B cell (primary cell): ENCODE results near the gene PLD4. TPM values are rescaled to one million over a fixed set of nuclear protein-coding genes. Genes with fewer than 3 reads are reported as not detected.

ENCODE experiments used
- ATAC-seq: fragments of 200-7000 bp; cut with Tn5 transposase; one replicate; pipeline ENCODE4 v1.10.0; 2021; ENCODE audit warnings: low read depth, mild to moderate bottlenecking, moderate number of reproducible peaks, moderate library complexity
- CTCF ChIA-PET: fragments of 350-600 bp; sonication (Branson Sonifier 250); formaldehyde crosslinking; loops from one replicate; lab custom pipeline; 2021; ENCODE audit warnings: antibody characterized with exemption, inconsistent platforms; lab: Charles Lee
- POLR2A ChIA-PET: fragments of 350-600 bp; sonication (Branson Sonifier 250); formaldehyde crosslinking; loops from one replicate; lab custom pipeline; 2021; ENCODE audit warnings: antibody characterized with exemption; lab: Charles Lee
- DNase-seq: peaks from one replicate; pipeline ENCODE4 v3.0.0; 2013
- H2AFZ ChIP-seq: 2 replicates; pipeline ENCODE4 v1.6.1; 2012; ENCODE audit warnings: mild to moderate bottlenecking, low read depth, low read length; ENCODE audit not compliant: insufficient read depth, poor library complexity, severe bottlenecking
- H3K27ac ChIP-seq, 2 donors: 1 replicate in 1 of 2; 2 replicates in 1 of 2; pipeline ENCODE4 v1.5.1; 2012 to 2013; ENCODE audit warnings: low read length in 2 of 2, mild to moderate bottlenecking in 2 of 2, moderate library complexity in 1 of 2
- H3K27me3 ChIP-seq, 4 experiments: fragments of 200-600 bp in 1 of 4; sonication (generic) in 1 of 4; replicated peaks in 1 of 4; 1 replicate in 2 of 4; 2 replicates in 2 of 4; pipeline versions ENCODE4 v1.6.1 to v1.7.0; 2013 to 2016; ENCODE audit warnings: low read length in 3 of 4, mild to moderate bottlenecking in 2 of 4, mixed read lengths in 1 of 4, moderate library complexity in 1 of 4; ENCODE audit not compliant: insufficient read depth in 4 of 4, control insufficient read depth in 3 of 4; ENCODE audit errors: control extremely low read depth in 1 of 4
- H3K36me3 ChIP-seq, 2 experiments: replicated peaks in 1 of 2; 1 replicate in 1 of 2; 2 replicates in 1 of 2; pipeline versions ENCODE4 v1.6.1 to v1.7.1; 2013; ENCODE audit warnings: low read length in 1 of 2; ENCODE audit not compliant: insufficient read depth in 2 of 2, control insufficient read depth in 1 of 2; ENCODE audit errors: control extremely low read depth in 1 of 2, extremely low read depth in 1 of 2
- H3K4me1 ChIP-seq, 2 donors: fragments of 200-600 bp in 1 of 2; sonication (generic) in 1 of 2; 1 replicate in 1 of 2; 2 replicates in 1 of 2; pipeline versions ENCODE4 v1.5.1 to v1.6.1; 2013 to 2017; ENCODE audit warnings: low read length in 2 of 2; ENCODE audit not compliant: control insufficient read depth in 2 of 2, insufficient read depth in 2 of 2
- H3K4me2 ChIP-seq: replicated peaks from 2 replicates; pipeline ENCODE3; 2012; ENCODE audit warnings: mild to moderate bottlenecking, low read depth, low read length; ENCODE audit not compliant: poor library complexity, severe bottlenecking
- H3K4me3 ChIP-seq, 5 experiments: fragments of 200-600 bp in 1 of 5; sonication (generic) in 1 of 5; 1 replicate in 3 of 5; 2 replicates in 2 of 5; pipeline versions ENCODE4 v1.5.1 to v1.7.0; 2011 to 2016; ENCODE audit warnings: low read length in 4 of 5, mild to moderate bottlenecking in 4 of 5, low read depth in 2 of 5, control low read depth in 1 of 5, moderate library complexity in 1 of 5; ENCODE audit not compliant: insufficient read depth in 1 of 5; ENCODE audit errors: control extremely low read depth in 1 of 5, extremely low read depth in 1 of 5
- H3K79me2 ChIP-seq: fragments of 200-600 bp; sonication (generic); one replicate; pipeline ENCODE4 v1.6.0; 2016; ENCODE audit warnings: low read length; ENCODE audit not compliant: control insufficient read depth, insufficient read depth
- H3K9ac ChIP-seq: fragments of 200-600 bp; sonication (generic); 2 replicates; pipeline ENCODE4 v1.6.1; 2017; ENCODE audit warnings: mild to moderate bottlenecking, low read length, moderate library complexity
- H3K9me3 ChIP-seq, 3 donors: one replicate each; pipeline versions ENCODE4 v1.6.1 to v1.7.1; 2013; ENCODE audit warnings: low read length in 2 of 3; ENCODE audit not compliant: control insufficient read depth in 2 of 3, insufficient read depth in 1 of 3; ENCODE audit errors: control extremely low read depth in 1 of 3
- H4K20me1 ChIP-seq: 2 replicates; pipeline ENCODE4 v1.6.0; 2012; ENCODE audit warnings: mild to moderate bottlenecking, low read length; ENCODE audit not compliant: insufficient read depth, control insufficient read depth, poor library complexity, severe bottlenecking
- H3K27ac Mint-ChIP-seq: one replicate; pipeline ENCODE4 v1.8.0; 2021; ENCODE audit warnings: mixed read lengths
- H3K27me3 Mint-ChIP-seq: one replicate; pipeline ENCODE4 v1.8.0; 2021; ENCODE audit warnings: mixed read lengths
- H3K4me1 Mint-ChIP-seq: one replicate; pipeline ENCODE4 v1.8.0; 2021; ENCODE audit warnings: mixed read lengths
- H3K4me3 Mint-ChIP-seq: one replicate; pipeline ENCODE4 v1.8.0; 2021; ENCODE audit warnings: mixed read lengths
- H3K9me3 Mint-ChIP-seq: one replicate; pipeline ENCODE4 v1.8.0; 2022; ENCODE audit warnings: mixed read lengths; ENCODE audit not compliant: insufficient read depth
- EZH2 ChIP-seq: IDR thresholded peaks from 2 replicates; pipeline ENCODE4 v1.6.1; 2012; ENCODE audit warnings: borderline replicate concordance, low read depth, mild to moderate bottlenecking, moderate library complexity, low read length; ENCODE audit not compliant: insufficient read depth, poor library complexity, severe bottlenecking
- WGBS: methylation state at CpG from one replicate; pipeline ENCODE4 v1.1.5; 2013; ENCODE audit warnings: missing lambda C conversion rate; ENCODE audit not compliant: insufficient coverage; 5-methylcytosine and 5-hydroxymethylcytosine counted together
- intact Hi-C: fragments of 100-400 bp; cut with micrococcal nuclease; formaldehyde crosslinking; loops from one replicate; pipeline ENCODE4 v1.10.0; 2022
- polyA plus RNA-seq: library from polyadenylated mRNA; depleted of rRNA; stranded (reverse); fragments of >200 nt; gene quantifications from 2 replicates; pipeline ENCODE4 v1.2.3, GENCODE V29; 2012
- total RNA-seq, 2 donors: library from RNA; stranded (reverse); fragments of 120-200 nt in 1 of 2; gene quantifications; 1 replicate in 1 of 2; 2 replicates in 1 of 2; pipeline versions ENCODE4 v1.2.3 to v1.2.4, GENCODE V29; 2013 to 2022
- TF ChIP-seq, protein P1 (sequence below): fragments of 200-600 bp; IDR thresholded peaks from one replicate; pipeline ENCODE4 v1.8.0; 2022; ENCODE audit warnings: antibody characterized with exemption, mild to moderate bottlenecking

The PLD4 gene
- total and polyA plus RNA-seq, 2 donors (not counting 1 experiment from before 2014, with no cell fraction given) = 49.9 to 79.7 TPM

DNA sequence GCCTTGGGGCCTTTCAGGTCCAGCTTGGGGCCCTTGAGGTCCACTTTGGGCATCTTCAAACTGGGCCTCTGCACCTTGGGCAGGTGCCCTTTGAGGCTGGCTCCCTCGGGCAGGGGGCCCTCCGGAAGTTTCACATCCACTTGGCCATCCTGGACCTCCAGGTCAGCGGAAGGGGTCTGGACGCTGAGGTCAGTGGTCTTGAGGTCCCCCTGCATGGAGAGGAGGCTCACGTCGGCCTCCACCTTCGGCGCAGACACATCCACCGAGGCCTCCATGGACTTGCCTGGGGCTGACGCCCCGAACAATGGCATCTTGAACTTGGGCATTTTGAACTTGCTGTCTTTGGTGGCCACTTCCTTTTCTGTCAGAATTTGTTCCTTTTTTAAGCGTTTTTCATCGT lies 28.4 kb downstream of the PLD4 start:
- no peaks in the 10 kb centered on the region for H3K9me3 ChIP-seq
- no peaks in the 10 kb centered on the region for H3K9me3 Mint-ChIP-seq
- no peak overlapping the region for H3K4me3 ChIP-seq
- no peak overlapping the region for H3K4me3 Mint-ChIP-seq
- intact Hi-C loops = no loop called here
- ATAC-seq = no peak
- no peak overlapping the region for H3K27ac Mint-ChIP-seq
- H3K27me3 ChIP-seq = peaks cover 0 to 7% (median 1%) of the 10 kb centered on the region in 4 experiments
- no peaks in the 10 kb centered on the region for H3K4me1 ChIP-seq
- H4K20me1 ChIP-seq = no peaks in the 10 kb centered on the region
- H3K9ac ChIP-seq = no peak overlapping the region
- peaks cover 8% of the 10 kb centered on the region for H3K27me3 Mint-ChIP-seq
- H3K27ac ChIP-seq = no peak overlapping the region
- H3K4me2 ChIP-seq = no peak overlapping the region
- H3K36me3 ChIP-seq = no peaks in the 10 kb centered on the region
- TF ChIP-seq, protein P1, sequence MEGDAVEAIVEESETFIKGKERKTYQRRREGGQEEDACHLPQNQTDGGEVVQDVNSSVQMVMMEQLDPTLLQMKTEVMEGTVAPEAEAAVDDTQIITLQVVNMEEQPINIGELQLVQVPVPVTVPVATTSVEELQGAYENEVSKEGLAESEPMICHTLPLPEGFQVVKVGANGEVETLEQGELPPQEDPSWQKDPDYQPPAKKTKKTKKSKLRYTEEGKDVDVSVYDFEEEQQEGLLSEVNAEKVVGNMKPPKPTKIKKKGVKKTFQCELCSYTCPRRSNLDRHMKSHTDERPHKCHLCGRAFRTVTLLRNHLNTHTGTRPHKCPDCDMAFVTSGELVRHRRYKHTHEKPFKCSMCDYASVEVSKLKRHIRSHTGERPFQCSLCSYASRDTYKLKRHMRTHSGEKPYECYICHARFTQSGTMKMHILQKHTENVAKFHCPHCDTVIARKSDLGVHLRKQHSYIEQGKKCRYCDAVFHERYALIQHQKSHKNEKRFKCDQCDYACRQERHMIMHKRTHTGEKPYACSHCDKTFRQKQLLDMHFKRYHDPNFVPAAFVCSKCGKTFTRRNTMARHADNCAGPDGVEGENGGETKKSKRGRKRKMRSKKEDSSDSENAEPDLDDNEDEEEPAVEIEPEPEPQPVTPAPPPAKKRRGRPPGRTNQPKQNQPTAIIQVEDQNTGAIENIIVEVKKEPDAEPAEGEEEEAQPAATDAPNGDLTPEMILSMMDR = no peak
- no peak for TF ChIP-seq EZH2
- ChIA-PET CTCF (no interaction called here), POLR2A (no interaction called here)
- no peak overlapping the region for H2AFZ ChIP-seq
- no peak for DNase-seq
- 90% methylated on average over 13 of the region's 13 CpGs for WGBS
- no peaks in the 10 kb centered on the region for H3K79me2 ChIP-seq
- no peaks in the 10 kb centered on the region for H3K4me1 Mint-ChIP-seq

DNA sequence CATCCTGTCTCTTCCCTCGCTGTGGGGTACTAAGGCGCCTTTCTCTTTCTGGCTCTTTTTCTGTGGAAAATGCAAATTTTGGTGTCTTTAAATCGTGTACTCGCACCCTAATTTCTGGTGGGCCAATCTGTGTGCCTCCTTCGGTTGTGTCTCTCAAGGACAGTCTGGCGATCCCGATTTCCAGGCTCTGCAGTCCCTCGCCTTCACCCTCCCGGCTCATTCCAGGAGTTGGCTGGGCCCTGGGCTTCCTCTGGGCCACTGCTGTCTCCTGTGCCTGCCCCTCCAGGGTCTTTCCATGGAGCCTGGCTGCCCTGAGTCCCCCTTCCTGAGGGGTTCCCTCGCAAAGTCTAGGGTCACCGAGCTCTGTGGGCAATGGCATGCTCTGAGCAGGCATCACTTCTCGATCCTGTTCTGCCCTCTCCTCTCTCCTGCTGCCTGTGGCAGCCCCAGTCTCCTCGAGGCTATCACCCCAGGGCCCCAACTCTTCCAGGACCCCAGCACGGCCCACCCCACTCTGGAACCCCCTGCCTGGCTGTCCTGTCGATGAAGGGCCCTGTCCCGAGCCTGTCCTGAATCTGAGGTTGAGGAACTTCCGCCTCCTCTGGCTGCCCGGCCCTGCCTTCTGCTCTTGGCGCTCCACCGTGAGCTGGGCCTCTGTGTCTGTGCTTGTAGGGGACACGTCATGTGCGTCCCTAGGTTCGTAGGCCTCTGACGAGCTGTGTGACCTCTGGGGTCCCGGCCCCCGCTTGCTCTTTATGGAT lies 29.4 kb downstream of the PLD4 start:
- ChIA-PET CTCF (no interaction called here), POLR2A (no interaction called here)
- H3K27ac ChIP-seq = no peak overlapping the region
- H3K79me2 ChIP-seq = no peaks in the 10 kb centered on the region
- intact Hi-C loops = no loop called here
- no peaks in the 10 kb centered on the region for H3K9me3 ChIP-seq
- H3K27ac Mint-ChIP-seq = no peak overlapping the region
- H3K4me3 ChIP-seq = no peak overlapping the region
- no peaks in the 10 kb centered on the region for H3K36me3 ChIP-seq
- no peak for DNase-seq
- H3K4me3 Mint-ChIP-seq = no peak overlapping the region
- TF ChIP-seq, protein P1 = no peak
- TF ChIP-seq EZH2 = no peak
- H3K9me3 Mint-ChIP-seq = no peaks in the 10 kb centered on the region
- H3K27me3 ChIP-seq = peaks cover 0 to 7% (median 1%) of the 10 kb centered on the region in 4 experiments
- ATAC-seq = no peak
- no peaks in the 10 kb centered on the region for H4K20me1 ChIP-seq
- no peak overlapping the region for H3K9ac ChIP-seq
- H3K4me1 ChIP-seq = no peaks in the 10 kb centered on the region
- H3K27me3 Mint-ChIP-seq = peaks cover 12% of the 10 kb centered on the region
- H3K4me1 Mint-ChIP-seq = no peaks in the 10 kb centered on the region
- H2AFZ ChIP-seq = no peak overlapping the region
- WGBS = 90% methylated on average over 26 of the region's 26 CpGs
- no peak overlapping the region for H3K4me2 ChIP-seq
